ENCODE measurements around the gene GMFB.

DNA sequence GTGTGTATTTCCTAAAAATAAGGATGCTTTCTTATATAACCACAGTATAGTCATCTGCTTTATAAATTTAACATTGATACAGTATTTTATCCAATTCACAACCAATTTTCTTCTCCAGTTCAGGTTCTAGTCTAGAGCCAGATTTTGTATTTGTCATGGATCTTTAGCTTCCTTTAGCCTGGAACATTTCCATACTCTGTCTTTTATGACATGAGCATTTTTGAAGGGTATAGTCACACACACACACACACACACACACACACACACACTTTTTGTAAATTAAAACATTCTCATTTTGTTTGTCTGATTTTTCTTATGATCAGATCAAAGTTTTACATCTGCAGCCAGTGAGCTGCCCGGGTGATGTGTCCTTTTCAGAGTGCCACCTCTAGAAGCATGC is 46.3 kb upstream of the GMFB start:
- no peak for TF ChIP-seq CTCF (IDR thresholded peaks at IDR 0.05)
- no peak for TF ChIP-seq POLR2A (IDR thresholded peaks at IDR 0.05)
- TF ChIP-seq POLR2AphosphoS5 (IDR thresholded peaks at IDR 0.05; ENCODE audit: insufficient read depth in 1 of 2, low read depth in 1 of 2), result no peak

All from vagina (tissue), 2 donors.